Measurements from ENCODE around the gene MAP4K4.

Gene MAP4K4

GRCh38 chr2:101869527-101869926 is 172.0 kb downstream of the MAP4K4 start:
- TF ChIP-seq CTCF (IDR thresholded peaks at IDR 0.05; ENCODE audit: low read depth, low read length), result no peak
- DNase-seq (ENCODE audit: extremely low read depth, low read depth), result no peak

- no peak for TF ChIP-seq CTCF (IDR thresholded peaks at IDR 0.05; ENCODE audit: low read depth, low read length)
- DNase-seq (ENCODE audit: extremely low read depth, low read depth), result no peak
Measured at GRCh38 chr2:101870444-101870843, 172.9 kb downstream of the MAP4K4 start.

GRCh38 chr2:101871480-101871879 is 174.0 kb downstream of the MAP4K4 start:
- TF ChIP-seq CTCF (IDR thresholded peaks at IDR 0.05; ENCODE audit: low read depth, low read length), result no peak

GRCh38 chr2:101872480-101872879 is 175.0 kb downstream of the MAP4K4 start:
- DNase-seq (ENCODE audit: extremely low read depth, low read depth), result no peak

More at GRCh38 chr2:101871480-101871879, 174.0 kb downstream of the MAP4K4 start:
- no peak for DNase-seq (ENCODE audit: extremely low read depth, low read depth)

GRCh38 chr2:101873543-101873942 is 176.0 kb downstream of the MAP4K4 start:
- DNase-seq (ENCODE audit: extremely low read depth, low read depth), result no peak
- no peak for TF ChIP-seq CTCF (IDR thresholded peaks at IDR 0.05; ENCODE audit: low read depth, low read length)

More at GRCh38 chr2:101872480-101872879, 175.0 kb downstream of the MAP4K4 start:
- no peak for TF ChIP-seq CTCF (IDR thresholded peaks at IDR 0.05; ENCODE audit: low read depth, low read length)

GRCh38 chr2:101874069-101874468 is 176.6 kb downstream of the MAP4K4 start:
- no peak for TF ChIP-seq CTCF (IDR thresholded peaks at IDR 0.05; ENCODE audit: low read depth, low read length)
- DNase-seq (ENCODE audit: extremely low read depth, low read depth), result no peak

GRCh38 chr2:101879466-101879865 is 182.0 kb downstream of the MAP4K4 start:
- TF ChIP-seq CTCF (IDR thresholded peaks at IDR 0.05; ENCODE audit: low read depth, low read length), result no peak

More at GRCh38 chr2:101879466-101879865, 182.0 kb downstream of the MAP4K4 start:
- DNase-seq (ENCODE audit: extremely low read depth, low read depth), result no peak

Data from AG09319 (cell line).